Subcutaneous adipose tissue (tissue), 4 donors: ENCODE measurements around the gene DENND1C. TPM values are rescaled to one million over a fixed set of nuclear protein-coding genes. Genes with fewer than 3 reads are reported as not detected.

ENCODE experiments used
- total RNA-seq, 4 donors: library from RNA; depleted of rRNA; stranded (reverse); fragments of >200 nt; gene quantifications; one replicate each; pipeline ENCODE4 v1.1.0, GENCODE V29; 2016
- TF ChIP-seq, protein P1 (sequence below): fragments of 450-650 bp; IDR thresholded peaks from one replicate; pipeline ENCODE4 v1.5.1; 2016; ENCODE audit warnings: low read depth, mild to moderate bottlenecking, control low read depth, antibody characterized with exemption, moderate library complexity

Gene DENND1C
- total RNA-seq, 4 donors from 2014 or later = 2.4 to 8.0 (median 4.0) TPM

DNA sequence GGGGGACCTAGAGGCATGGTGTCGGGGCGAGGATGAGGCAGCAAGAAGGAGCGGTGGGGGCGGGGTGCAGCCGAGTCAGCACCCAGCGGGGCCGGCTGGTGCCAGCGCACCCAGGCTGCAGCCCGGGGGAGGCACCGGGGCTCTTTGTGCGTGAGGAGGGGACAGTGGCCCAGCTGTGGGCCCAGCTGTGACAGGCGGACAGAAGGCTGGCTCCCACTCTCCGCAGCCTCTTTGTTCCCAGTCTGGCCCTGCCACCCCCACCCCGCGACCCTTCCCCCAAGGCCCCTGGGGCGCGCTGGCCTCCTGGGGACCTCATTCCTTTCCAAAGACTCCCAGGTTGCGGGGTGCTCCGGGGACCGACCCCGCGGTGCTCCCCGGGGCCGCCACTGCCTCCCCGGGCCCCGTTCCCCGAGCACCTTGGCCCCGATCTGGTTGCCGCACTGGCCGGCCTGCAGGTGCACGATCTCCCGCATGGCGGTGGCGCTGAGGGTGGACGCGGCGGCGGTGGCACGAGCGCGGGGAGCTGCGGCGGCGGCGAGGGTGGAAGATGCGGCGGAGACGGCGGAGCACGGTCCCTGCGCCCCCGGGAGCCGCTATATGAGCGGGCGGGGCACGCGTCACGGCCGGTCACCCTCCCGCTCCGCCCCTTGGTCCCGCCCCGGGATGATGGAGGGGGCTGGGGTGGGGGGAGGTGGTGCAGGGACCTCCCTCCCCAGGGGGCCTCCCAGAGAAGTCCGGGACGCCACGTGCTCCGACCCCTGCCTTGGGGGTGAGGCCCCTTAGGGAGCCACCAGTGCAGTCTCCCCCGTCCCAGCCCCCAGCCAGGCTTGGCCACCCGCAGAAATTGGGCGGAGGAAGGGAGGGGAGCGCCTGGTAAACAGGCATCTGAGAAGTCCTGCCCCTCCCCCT, 20.4 kb upstream of the DENND1C start, which contains the start of gene TUBB4A:
Gene TUBB4A, minus strand, starts transcription at position 570 of the 909 bp plus-strand sequence. Its CDS starts 97 bp downstream, at position 473.
- TF ChIP-seq, protein P1, sequence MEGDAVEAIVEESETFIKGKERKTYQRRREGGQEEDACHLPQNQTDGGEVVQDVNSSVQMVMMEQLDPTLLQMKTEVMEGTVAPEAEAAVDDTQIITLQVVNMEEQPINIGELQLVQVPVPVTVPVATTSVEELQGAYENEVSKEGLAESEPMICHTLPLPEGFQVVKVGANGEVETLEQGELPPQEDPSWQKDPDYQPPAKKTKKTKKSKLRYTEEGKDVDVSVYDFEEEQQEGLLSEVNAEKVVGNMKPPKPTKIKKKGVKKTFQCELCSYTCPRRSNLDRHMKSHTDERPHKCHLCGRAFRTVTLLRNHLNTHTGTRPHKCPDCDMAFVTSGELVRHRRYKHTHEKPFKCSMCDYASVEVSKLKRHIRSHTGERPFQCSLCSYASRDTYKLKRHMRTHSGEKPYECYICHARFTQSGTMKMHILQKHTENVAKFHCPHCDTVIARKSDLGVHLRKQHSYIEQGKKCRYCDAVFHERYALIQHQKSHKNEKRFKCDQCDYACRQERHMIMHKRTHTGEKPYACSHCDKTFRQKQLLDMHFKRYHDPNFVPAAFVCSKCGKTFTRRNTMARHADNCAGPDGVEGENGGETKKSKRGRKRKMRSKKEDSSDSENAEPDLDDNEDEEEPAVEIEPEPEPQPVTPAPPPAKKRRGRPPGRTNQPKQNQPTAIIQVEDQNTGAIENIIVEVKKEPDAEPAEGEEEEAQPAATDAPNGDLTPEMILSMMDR = no peak

DNA sequence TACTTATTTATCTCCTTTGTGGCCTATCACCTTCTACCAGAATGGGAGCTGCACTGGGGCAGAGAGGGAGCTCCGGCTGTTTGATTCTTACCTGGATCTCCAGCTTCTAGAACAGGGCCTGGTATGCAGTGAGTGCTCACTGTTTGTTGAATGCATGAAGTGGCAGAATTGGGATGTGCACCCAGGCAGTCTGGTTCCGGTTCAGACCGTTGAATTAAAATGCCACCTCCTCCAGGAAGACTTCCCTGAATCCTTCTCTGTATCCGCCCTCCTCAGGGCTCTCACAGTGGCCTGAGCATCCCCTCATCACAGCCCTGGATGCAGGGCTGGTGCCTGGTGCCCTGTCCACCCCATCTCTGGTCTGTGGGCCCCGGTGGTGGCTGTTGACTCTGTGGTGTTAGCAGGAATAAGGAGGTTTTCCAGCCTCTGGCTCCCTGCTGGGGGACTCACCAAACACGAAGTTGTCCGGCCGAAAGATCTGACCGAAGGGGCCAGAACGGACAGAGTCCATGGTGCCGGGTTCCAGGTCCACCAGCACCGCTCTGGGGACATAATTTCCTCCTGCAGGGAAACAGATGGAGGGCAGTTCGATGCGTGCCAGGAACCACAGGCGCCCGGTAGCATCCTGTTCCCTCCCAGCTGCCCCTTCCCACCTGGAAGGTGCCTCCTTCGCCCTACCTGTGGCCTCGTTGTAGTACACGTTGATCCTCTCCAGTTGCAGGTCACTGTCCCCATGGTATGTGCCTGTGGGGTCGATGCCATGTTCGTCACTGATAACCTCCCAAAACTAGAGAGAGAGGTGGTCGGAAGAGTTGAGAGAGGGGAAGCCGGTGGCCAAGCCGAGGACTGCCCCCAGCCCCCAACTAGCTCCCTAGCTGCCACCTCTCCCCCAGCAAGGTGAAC, 19.5 kb upstream of the DENND1C start:
- TF ChIP-seq, protein P1 = no peak

DNA sequence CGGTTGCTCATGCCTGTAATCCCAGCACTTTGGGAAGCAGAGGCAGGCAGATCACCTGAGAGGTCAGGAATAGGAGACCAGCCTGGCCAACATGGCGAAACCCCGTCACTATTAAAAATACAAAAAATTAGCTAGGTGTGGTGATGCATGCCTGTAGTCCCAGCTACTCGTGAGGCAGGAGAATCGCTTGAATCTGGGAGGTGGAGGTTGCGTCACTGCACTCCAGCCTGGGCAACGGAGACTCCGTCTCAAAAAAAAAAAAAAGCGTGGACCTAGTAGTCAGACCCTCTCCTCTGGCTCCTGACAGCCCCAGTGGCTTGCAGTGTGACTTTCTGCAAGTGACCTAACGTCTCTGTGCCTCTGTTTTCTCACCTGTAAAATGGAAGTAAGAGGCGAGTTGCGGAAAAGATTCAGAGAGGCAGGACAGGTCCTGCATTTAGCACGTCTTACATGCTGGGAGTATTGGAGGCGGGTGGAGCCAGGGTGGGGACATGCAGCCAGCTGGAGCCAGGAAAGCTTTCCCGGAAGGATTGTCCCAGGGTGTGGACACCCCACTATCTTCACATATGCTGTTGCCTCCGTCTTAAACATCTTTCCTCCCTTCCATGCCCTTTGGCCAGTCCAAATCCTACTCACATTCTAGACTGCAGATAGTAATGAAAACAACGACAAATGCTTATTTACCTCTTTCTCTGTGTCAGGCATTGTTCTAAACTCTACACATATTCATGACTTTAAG, 17.6 kb upstream of the DENND1C start:
- TF ChIP-seq, protein P1 = no peak

DNA sequence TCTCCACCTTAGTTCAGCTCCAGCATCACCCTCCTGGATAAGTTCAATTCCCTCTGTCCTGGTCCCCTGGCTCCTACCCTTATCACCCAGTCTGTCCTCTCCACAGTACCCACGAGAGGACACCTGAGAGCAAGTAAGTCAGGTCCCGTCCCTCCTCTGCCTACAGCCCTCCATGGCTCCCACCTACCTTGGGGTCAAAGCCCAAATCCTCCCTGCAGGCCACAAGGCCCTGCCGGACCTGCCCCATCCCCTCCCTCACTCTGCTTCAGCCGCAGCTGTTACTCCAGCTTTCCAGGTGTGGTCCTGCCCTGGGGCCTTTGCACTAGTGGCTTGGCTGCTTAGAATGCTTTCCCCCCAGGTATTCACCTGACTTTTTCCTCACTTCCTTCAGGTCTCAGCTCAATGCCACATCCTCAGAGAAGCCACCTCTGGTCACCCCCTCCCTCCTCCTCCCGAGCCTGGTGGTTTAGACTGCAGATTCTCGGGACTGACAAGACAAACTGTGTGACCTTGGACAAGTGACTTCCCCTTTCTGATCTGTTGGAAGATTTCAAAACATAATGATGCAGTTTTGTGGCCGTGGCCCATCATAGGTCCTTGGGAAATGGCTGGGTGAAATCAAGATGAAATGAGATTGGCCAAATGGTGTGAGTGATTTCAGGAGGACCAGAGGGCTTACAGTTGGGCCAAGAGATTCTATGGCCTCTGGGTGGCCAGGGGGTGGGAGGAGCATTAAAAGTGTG, 16.9 kb upstream of the DENND1C start:
- TF ChIP-seq, protein P1 = no peak

DNA sequence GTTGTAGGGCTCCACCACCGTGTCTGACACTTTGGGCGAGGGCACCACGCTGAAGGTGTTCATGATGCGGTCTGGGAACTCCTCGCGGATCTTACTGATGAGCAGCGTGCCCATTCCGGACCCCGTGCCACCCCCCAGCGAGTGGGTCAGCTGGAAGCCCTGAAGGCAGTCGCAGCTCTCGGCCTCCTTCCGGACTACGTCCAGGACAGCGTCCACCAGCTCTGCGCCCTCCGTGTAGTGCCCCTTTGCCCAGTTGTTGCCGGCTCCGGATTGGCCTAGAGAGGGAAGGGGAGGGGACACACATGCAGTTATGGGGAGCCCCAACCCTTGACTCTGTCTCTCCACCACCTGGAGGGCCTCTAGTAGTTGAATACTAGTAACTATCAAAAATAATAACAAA, 14.4 kb upstream of the DENND1C start:
- TF ChIP-seq, protein P1 = no peak

DNA sequence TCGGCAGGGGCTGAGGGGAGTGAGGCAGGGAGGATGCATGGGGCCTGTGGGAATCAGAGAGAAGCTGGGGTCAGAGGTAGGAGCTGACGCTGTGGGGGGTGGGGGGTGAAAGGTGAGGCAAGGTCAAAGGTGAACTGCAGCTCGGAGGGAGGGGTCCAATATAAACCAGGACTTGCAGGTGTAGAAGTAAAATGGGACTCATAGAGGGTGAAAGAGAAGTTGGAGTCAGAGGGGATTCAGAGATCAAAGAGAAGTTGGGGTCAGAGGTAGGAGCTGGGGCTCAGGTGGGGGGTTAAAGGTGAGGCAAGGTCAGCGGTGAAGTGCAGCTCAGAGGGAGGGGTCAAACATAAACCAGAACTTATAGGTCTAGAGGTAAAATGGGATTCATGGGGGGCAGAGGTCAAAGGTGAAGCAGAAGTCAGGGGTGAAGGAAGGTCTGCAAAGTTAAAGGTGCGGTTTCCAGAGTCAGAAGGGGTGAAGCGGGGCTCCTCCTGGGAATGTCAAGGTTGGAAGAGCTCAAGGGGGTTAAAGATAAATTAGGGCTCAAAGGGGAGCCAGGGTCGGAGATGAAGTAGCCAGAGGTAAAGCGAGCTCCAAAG, 12.9 kb upstream of the DENND1C start:
- TF ChIP-seq, protein P1 = no peak
